BLaER1 treated with 17β-estradiol and CSF1 and Interleukin-3, amounts not matched to agents 10 nM and 100 nM (cell line): Measurements from ENCODE around the gene BICDL1.

Source experiments
- H3K27ac ChIP-seq, 11 experiments: shearing (Covaris generic); formaldehyde crosslinking; 2 replicates each; pipeline ENCODE4 v1.8.1; 2022
- H3K27me3 ChIP-seq, 11 experiments: shearing (Covaris generic); formaldehyde crosslinking; 2 replicates each; pipeline ENCODE4 v1.8.1; 2022
- H3K36me3 ChIP-seq, 11 experiments: shearing (Covaris generic); formaldehyde crosslinking; 2 replicates each; pipeline ENCODE4 v1.8.1; 2022
- H3K4me1 ChIP-seq, 10 experiments: shearing (Covaris generic); formaldehyde crosslinking; 2 replicates each; pipeline ENCODE4 v1.8.1; 2022
- H3K4me2 ChIP-seq, 11 experiments: shearing (Covaris generic); formaldehyde crosslinking; 2 replicates each; pipeline ENCODE4 v1.8.1; 2022
- H3K4me3 ChIP-seq, 10 experiments: shearing (Covaris generic); formaldehyde crosslinking; 2 replicates each; pipeline ENCODE4 v1.8.1; 2022
- H3K9ac ChIP-seq, 11 experiments: shearing (Covaris generic); formaldehyde crosslinking; 2 replicates each; pipeline ENCODE4 v1.8.1; 2022
- H3K9me3 ChIP-seq, 11 experiments: shearing (Covaris generic); formaldehyde crosslinking; replicated peaks in 1 of 11; 2 replicates each; pipeline ENCODE4 v1.8.1; 2022
- H4K20me1 ChIP-seq, 11 experiments: shearing (Covaris generic); formaldehyde crosslinking; 2 replicates each; pipeline ENCODE4 v1.8.1; 2022
- Cebpa-rat ChIP-seq, 11 experiments: shearing (Covaris generic); IDR thresholded peaks; 2 replicates each; pipeline ENCODE4 v1.8.1; 2022

The BICDL1 gene

GRCh38 chr12:120095736-120096135, 106.7 kb downstream of the BICDL1 start:
- Histone ChIP-seq H3K27me3 (no peaks in the 10 kb centered on the region), H3K27ac (no peak overlapping the region)

GRCh38 chr12:120096671-120097202, 107.7 kb downstream of the BICDL1 start:
- no peak for TF ChIP-seq Cebpa-rat (IDR thresholded peaks at IDR 0.05)
- Histone ChIP-seq H3K4me2 (peak overlapping the region in 1 of 11 experiments; percentile 43; a peak in 1 of 22 replicates), H3K4me1 (peaks cover 26 to 52% (median 37%) of the 10 kb centered on the region in 10 experiments), H3K4me3 (no peak overlapping the region), H3K27me3 (no peaks in the 10 kb centered on the region), H4K20me1 (peaks cover 65 to 100% (median 91%) of the 10 kb centered on the region in 11 experiments), H3K9ac (no peak overlapping the region), H3K9me3 (no peaks in the 10 kb centered on the region), H3K27ac (no peak overlapping the region), H3K36me3 (peaks cover 69 to 99% (median 90%) of the 10 kb centered on the region in 11 experiments)

More at GRCh38 chr12:120095736-120096135, 106.7 kb downstream of the BICDL1 start:
- no peak overlapping the region for H3K9ac ChIP-seq
- no peak for TF ChIP-seq Cebpa-rat (IDR thresholded peaks at IDR 0.05)
- H3K4me2 ChIP-seq, result no peak overlapping the region
- H3K4me3 ChIP-seq, result no peak overlapping the region
- peaks cover 55 to 100% (median 85%) of the 10 kb centered on the region in 11 experiments for H4K20me1 ChIP-seq
- no peaks in the 10 kb centered on the region for H3K9me3 ChIP-seq
- peaks cover 60 to 96% (median 84%) of the 10 kb centered on the region in 11 experiments for H3K36me3 ChIP-seq
- H3K4me1 ChIP-seq, result peaks cover 16 to 42% (median 27%) of the 10 kb centered on the region in 10 experiments

- H3K36me3 ChIP-seq, result peaks cover 83 to 99% (median 95%) of the 10 kb centered on the region in 11 experiments
- peaks cover 75 to 100% (median 97%) of the 10 kb centered on the region in 11 experiments for H4K20me1 ChIP-seq
- H3K27me3 ChIP-seq, result no peaks in the 10 kb centered on the region
- no peak overlapping the region for H3K27ac ChIP-seq
- peak overlapping the region in 1 of 11 experiments; percentile 7; a peak in 1 of 22 replicates for H3K9ac ChIP-seq
- TF ChIP-seq Cebpa-rat (IDR thresholded peaks at IDR 0.05), result no peak
- peak overlapping the region in 2 of 11 experiments; percentile 55 to 70; a peak in 4 of 22 replicates for H3K4me2 ChIP-seq
- no peaks in the 10 kb centered on the region for H3K9me3 ChIP-seq
- no peak overlapping the region for H3K4me3 ChIP-seq
- H3K4me1 ChIP-seq, result peaks cover 37 to 72% (median 48%) of the 10 kb centered on the region in 10 experiments
Measured at GRCh38 chr12:120098756-120099470, 109.9 kb downstream of the BICDL1 start.

- no peak overlapping the region for H3K4me2 ChIP-seq
- no peak overlapping the region for H3K27ac ChIP-seq
- no peak overlapping the region for H3K4me3 ChIP-seq
- no peak for TF ChIP-seq Cebpa-rat (IDR thresholded peaks at IDR 0.05)
- H4K20me1 ChIP-seq, result peaks cover 77 to 100% (median 97%) of the 10 kb centered on the region in 11 experiments
- H3K36me3 ChIP-seq, result peaks cover 87 to 99% (median 96%) of the 10 kb centered on the region in 11 experiments
- H3K4me1 ChIP-seq, result peaks cover 28 to 72% (median 42%) of the 10 kb centered on the region in 10 experiments
- peak overlapping the region in 2 of 11 experiments; percentile 7 to 57; a peak in 1 of 22 replicates for H3K9ac ChIP-seq
- H3K27me3 ChIP-seq, result no peaks in the 10 kb centered on the region
- H3K9me3 ChIP-seq, result no peaks in the 10 kb centered on the region
Measured at GRCh38 chr12:120099738-120100137, 110.7 kb downstream of the BICDL1 start.

GRCh38 chr12:120100630-120101029, 111.6 kb downstream of the BICDL1 start:
- Histone ChIP-seq H3K36me3 (peaks cover 92 to 99% (median 96%) of the 10 kb centered on the region in 11 experiments), H4K20me1 (peaks cover 84 to 100% (median 97%) of the 10 kb centered on the region in 11 experiments)

GRCh38 chr12:120101182-120101581, 112.1 kb downstream of the BICDL1 start:
- Histone ChIP-seq H3K36me3 (peaks cover 90 to 99% (median 96%) of the 10 kb centered on the region in 11 experiments), H3K27me3 (no peaks in the 10 kb centered on the region), H3K9me3 (no peaks in the 10 kb centered on the region), H3K9ac (peak overlapping the region; percentile 1 to 73 (median 56); a peak in 20 of 22 replicates), H3K4me1 (peaks cover 27 to 80% (median 42%) of the 10 kb centered on the region in 10 experiments), H3K27ac (peak overlapping the region in 9 of 11 experiments; percentile 12 to 55 (median 39); a peak in 10 of 22 replicates), H4K20me1 (peaks cover 85 to 100% (median 97%) of the 10 kb centered on the region in 11 experiments), H3K4me2 (peak overlapping the region; percentile 74 to 94 (median 85)), H3K4me3 (peak overlapping the region in 1 of 10 experiments; percentile 11; a peak in 1 of 20 replicates)
- TF ChIP-seq Cebpa-rat (IDR thresholded peaks at IDR 0.05), result no peak

More at GRCh38 chr12:120100630-120101029, 111.6 kb downstream of the BICDL1 start:
- Histone ChIP-seq H3K9ac (peak overlapping the region in 7 of 11 experiments; percentile 41 to 73 (median 57); a peak in 5 of 22 replicates), H3K27ac (peak overlapping the region in 1 of 11 experiments; percentile 51; a peak in 2 of 22 replicates), H3K4me1 (peaks cover 27 to 79% (median 42%) of the 10 kb centered on the region in 10 experiments), H3K9me3 (no peaks in the 10 kb centered on the region), H3K27me3 (no peaks in the 10 kb centered on the region), H3K4me3 (no peak overlapping the region), H3K4me2 (peak overlapping the region in 9 of 11 experiments; percentile 78 to 94 (median 85); a peak in 13 of 22 replicates)
- no peak for TF ChIP-seq Cebpa-rat (IDR thresholded peaks at IDR 0.05)

GRCh38 chr12:120101617-120102016, 112.6 kb downstream of the BICDL1 start:
- peak overlapping the region; percentile 3 to 55 (median 39); a peak in 13 of 22 replicates for H3K27ac ChIP-seq

GRCh38 chr12:120102189-120103043, 113.4 kb downstream of the BICDL1 start:
- Histone ChIP-seq H4K20me1 (peaks cover 89 to 100% (median 97%) of the 10 kb centered on the region in 11 experiments), H3K9me3 (no peaks in the 10 kb centered on the region), H3K27ac (peak overlapping the region in 10 of 11 experiments; percentile 3 to 55 (median 36); a peak in 6 of 22 replicates), H3K36me3 (peaks cover 90 to 99% (median 95%) of the 10 kb centered on the region in 11 experiments), H3K27me3 (no peaks in the 10 kb centered on the region), H3K4me2 (peak overlapping the region; percentile 74 to 94 (median 85)), H3K9ac (peak overlapping the region; percentile 1 to 73 (median 56); a peak in 19 of 22 replicates), H3K4me1 (peaks cover 27 to 72% (median 42%) of the 10 kb centered on the region in 10 experiments), H3K4me3 (peak overlapping the region in 1 of 10 experiments; percentile 11; a peak in 1 of 20 replicates)
- no peak for TF ChIP-seq Cebpa-rat (IDR thresholded peaks at IDR 0.05)

More at GRCh38 chr12:120101617-120102016, 112.6 kb downstream of the BICDL1 start:
- H3K27me3 ChIP-seq, result no peaks in the 10 kb centered on the region
- TF ChIP-seq Cebpa-rat (IDR thresholded peaks at IDR 0.05), result no peak
- H3K4me2 ChIP-seq, result peak overlapping the region; percentile 74 to 94 (median 85)
- peak overlapping the region in 4 of 10 experiments; percentile 7 to 21 (median 14); a peak in 2 of 20 replicates for H3K4me3 ChIP-seq
- no peaks in the 10 kb centered on the region for H3K9me3 ChIP-seq
- H4K20me1 ChIP-seq, result peaks cover 87 to 100% (median 97%) of the 10 kb centered on the region in 11 experiments
- peaks cover 27 to 80% (median 42%) of the 10 kb centered on the region in 10 experiments for H3K4me1 ChIP-seq
- H3K36me3 ChIP-seq, result peaks cover 90 to 99% (median 96%) of the 10 kb centered on the region in 11 experiments
- H3K9ac ChIP-seq, result peak overlapping the region; percentile 1 to 73 (median 56); a peak in 21 of 22 replicates
